HepG2 (cell line): ENCODE data around the gene CNBD2. TPM values are rescaled to one million over a fixed set of nuclear protein-coding genes. Genes with fewer than 3 reads are reported as not detected.

ENCODE experiments used
- CREM ChIP-seq, 2 experiments: sonication (generic) in 1 of 2; formaldehyde crosslinking in 1 of 2; IDR thresholded peaks; 2 replicates each; pipeline versions ENCODE4 v1.4.0 to v1.6.1; 2016 to 2020; ENCODE audit warnings: antibody characterized with exemption in 1 of 2, mild to moderate bottlenecking in 1 of 2, missing genetic modification reagents in 1 of 2
- GMEB2 ChIP-seq: IDR thresholded peaks from 2 replicates; pipeline ENCODE4 v1.6.1; 2016; ENCODE audit warnings: missing biosample characterization, missing genetic modification reagents, low read depth
- NONO ChIP-seq, 2 experiments: fragments of 450-650 bp in 1 of 2; sonication (generic) in 1 of 2; formaldehyde crosslinking in 1 of 2; IDR thresholded peaks in 1 of 2; conservative IDR thresholded peaks in 1 of 2; 2 replicates each; pipeline versions ENCODE4 v1.6.1 to v1.8.0; 2017 to 2022; ENCODE audit warnings: mild to moderate bottlenecking in 1 of 2, missing genetic modification reagents in 1 of 2, moderate library complexity in 1 of 2
- ONECUT2 ChIP-seq: sonication (generic); formaldehyde crosslinking; IDR thresholded peaks from 2 replicates; pipeline ENCODE4 v1.4.0; 2020; ENCODE audit warnings: missing genetic modification reagents
- PHF8 ChIP-seq: sonication (generic); formaldehyde crosslinking; IDR thresholded peaks from 2 replicates; pipeline ENCODE4 v1.5.0; 2020; ENCODE audit warnings: missing genetic modification reagents
- PITX1 ChIP-seq: sonication (generic); formaldehyde crosslinking; IDR thresholded peaks from 2 replicates; pipeline ENCODE4 v1.5.1; 2020; ENCODE audit warnings: mild to moderate bottlenecking, missing genetic modification reagents
- PTBP1 ChIP-seq: fragments of 200-400 bp; formaldehyde crosslinking; IDR thresholded peaks from 2 replicates; pipeline ENCODE4 v1.6.1; 2018; ENCODE audit warnings: low read length, low read depth; ENCODE audit not compliant: poor library complexity, severe bottlenecking
- SOX6 ChIP-seq, 2 experiments: fragments of 450-650 bp in 1 of 2; sonication (generic) in 1 of 2; formaldehyde crosslinking in 1 of 2; IDR thresholded peaks; 2 replicates each; pipeline versions ENCODE4 v1.4.0 to v1.6.1; 2017 to 2020; ENCODE audit warnings: antibody characterized with exemption in 1 of 2, mild to moderate bottlenecking in 1 of 2, missing genetic modification reagents in 1 of 2
- SRSF4 ChIP-seq: fragments of 200-400 bp; formaldehyde crosslinking; IDR thresholded peaks from one replicate; pipeline ENCODE4 v1.6.1; 2018; ENCODE audit warnings: mild to moderate bottlenecking, low read depth, low read length, moderate library complexity; ENCODE audit not compliant: poor library complexity, severe bottlenecking
- ZBTB38 ChIP-seq: sonication (generic); formaldehyde crosslinking; IDR thresholded peaks from 2 replicates; pipeline ENCODE4 v1.5.1; 2020; ENCODE audit warnings: mild to moderate bottlenecking, missing genetic modification reagents
- ZNF597 ChIP-seq: sonication (generic); formaldehyde crosslinking; IDR thresholded peaks from 2 replicates; pipeline ENCODE4 v1.5.0; 2020; ENCODE audit warnings: missing genetic modification reagents
- ZNF781 ChIP-seq: sonication (generic); formaldehyde crosslinking; IDR thresholded peaks from 2 replicates; pipeline ENCODE4 v1.5.1; 2020; ENCODE audit warnings: borderline replicate concordance, mild to moderate bottlenecking, missing genetic modification reagents; ENCODE audit errors: not compliant biosample characterization
- polyA plus RNA-seq, 8 experiments: library from polyadenylated mRNA; depleted of rRNA in 3 of 8; stranded (reverse) in 7 of 8; unstranded in 1 of 8; fragments of >200 nt; fragmentation: Illumina TruSeq in 4 of 8; extraction: Trizol in 4 of 8; gene quantifications; 2 replicates each; pipeline versions ENCODE4 v1.2.1 to v1.2.3, GENCODE V29; 2011 to 2016; ENCODE audit warnings: low read depth in 4 of 8, missing spikeins in 1 of 8, mixed read lengths in 1 of 8; ENCODE audit not compliant: insufficient read depth in 1 of 8
- total RNA-seq, 5 experiments: library from RNA; depleted of rRNA; stranded (reverse); fragments of >200 nt; fragmentation: Illumina TruSeq; extraction: Trizol; gene quantifications; 2 replicates each; pipeline ENCODE4 v1.2.3, GENCODE V29; 2016; ENCODE audit warnings: low read depth in 1 of 5
- TF ChIP-seq, protein P1 (sequence below): sonication (generic); formaldehyde crosslinking; IDR thresholded peaks from 2 replicates; pipeline ENCODE4 v1.4.0; 2020; ENCODE audit warnings: missing genetic modification reagents, borderline replicate concordance
- TF ChIP-seq, protein P2 (sequence below): sonication (generic); formaldehyde crosslinking; IDR thresholded peaks from 2 replicates; pipeline ENCODE4 v1.4.0; 2020; ENCODE audit warnings: mild to moderate bottlenecking, missing genetic modification reagents
- TF ChIP-seq, protein P3 (sequence below): sonication (generic); formaldehyde crosslinking; IDR thresholded peaks from 2 replicates; pipeline ENCODE4 v1.4.0; 2020; ENCODE audit warnings: mild to moderate bottlenecking, missing genetic modification reagents

The CNBD2 gene
- total and polyA plus RNA-seq, 2 of the 13 experiments (the other 11 are each of a cell fraction or from before 2014, with no cell fraction given) = 12.4 to 22.8 TPM

DNA sequence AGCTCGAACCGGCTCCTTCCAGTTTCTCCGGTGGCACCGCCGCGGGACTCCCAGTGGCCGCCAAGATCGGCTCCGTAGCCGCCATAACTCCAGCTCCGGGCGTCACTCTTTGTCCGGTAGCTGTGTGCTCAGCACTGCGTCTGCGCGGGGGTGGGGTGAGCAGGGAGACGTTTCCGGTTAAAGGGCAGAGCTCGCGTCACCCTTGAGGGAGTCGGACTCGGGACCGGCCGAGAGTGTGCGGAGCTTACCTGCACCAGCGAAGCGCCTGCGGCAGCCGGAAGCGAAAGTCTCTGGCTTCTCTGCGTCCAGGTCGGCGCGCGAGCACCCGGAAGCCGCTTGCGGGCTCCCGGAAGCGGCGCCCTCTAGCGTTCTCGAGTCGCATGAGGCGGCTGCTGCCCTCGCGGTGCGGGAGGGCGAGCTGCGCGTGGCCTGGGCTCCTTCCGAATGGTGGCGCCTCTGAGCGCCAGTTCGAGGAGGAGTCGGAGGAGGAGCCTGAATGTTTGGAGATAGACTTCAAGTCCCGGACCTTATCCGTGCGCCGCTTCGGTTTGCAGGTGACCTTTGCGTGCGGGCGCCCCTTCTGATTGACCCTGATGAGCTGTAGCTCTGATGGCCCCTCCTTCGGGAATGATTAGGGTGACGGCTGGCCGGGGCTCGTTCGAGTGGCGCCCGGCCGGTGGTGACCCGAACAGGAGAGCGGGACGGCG lies 14.0 kb upstream of the CNBD2 start, which contains the start of gene SCAND1 (continued):
- TF ChIP-seq SRSF4 = no peak
- TF ChIP-seq SOX6 (IDR thresholded peaks at IDR 0.05) = no peak
- TF ChIP-seq SOX6 (CRISPR knock-in tag; IDR thresholded peaks at IDR 0.05) = peak; percentile 94
- TF ChIP-seq, protein P1, sequence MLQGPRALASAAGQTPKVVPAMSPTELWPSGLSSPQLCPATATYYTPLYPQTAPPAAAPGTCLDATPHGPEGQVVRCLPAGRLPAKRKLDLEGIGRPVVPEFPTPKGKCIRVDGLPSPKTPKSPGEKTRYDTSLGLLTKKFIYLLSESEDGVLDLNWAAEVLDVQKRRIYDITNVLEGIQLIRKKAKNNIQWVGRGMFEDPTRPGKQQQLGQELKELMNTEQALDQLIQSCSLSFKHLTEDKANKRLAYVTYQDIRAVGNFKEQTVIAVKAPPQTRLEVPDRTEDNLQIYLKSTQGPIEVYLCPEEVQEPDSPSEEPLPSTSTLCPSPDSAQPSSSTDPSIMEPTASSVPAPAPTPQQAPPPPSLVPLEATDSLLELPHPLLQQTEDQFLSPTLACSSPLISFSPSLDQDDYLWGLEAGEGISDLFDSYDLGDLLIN (CRISPR knock-in tag) = no peak; the same call in 1 of the 2 replicates
- no peak for TF ChIP-seq ZNF597 (CRISPR knock-in tag)
- TF ChIP-seq NONO (IDR thresholded peaks at IDR 0.05) = no peak
- peak; percentile 100 for TF ChIP-seq NONO (CRISPR knock-in tag; conservative IDR thresholded peaks at IDR 0.05)
- peak; percentile 97 for TF ChIP-seq ZBTB38
- TF ChIP-seq PHF8 = peak; percentile 99
- TF ChIP-seq GMEB2 (CRISPR knock-in tag) = peak; percentile 76
- peak; percentile 85 for TF ChIP-seq CREM (IDR thresholded peaks at IDR 0.05)
- TF ChIP-seq CREM (CRISPR knock-in tag; IDR thresholded peaks at IDR 0.05) = no peak; the same call in 1 of the 2 replicates
- TF ChIP-seq, protein P2, sequence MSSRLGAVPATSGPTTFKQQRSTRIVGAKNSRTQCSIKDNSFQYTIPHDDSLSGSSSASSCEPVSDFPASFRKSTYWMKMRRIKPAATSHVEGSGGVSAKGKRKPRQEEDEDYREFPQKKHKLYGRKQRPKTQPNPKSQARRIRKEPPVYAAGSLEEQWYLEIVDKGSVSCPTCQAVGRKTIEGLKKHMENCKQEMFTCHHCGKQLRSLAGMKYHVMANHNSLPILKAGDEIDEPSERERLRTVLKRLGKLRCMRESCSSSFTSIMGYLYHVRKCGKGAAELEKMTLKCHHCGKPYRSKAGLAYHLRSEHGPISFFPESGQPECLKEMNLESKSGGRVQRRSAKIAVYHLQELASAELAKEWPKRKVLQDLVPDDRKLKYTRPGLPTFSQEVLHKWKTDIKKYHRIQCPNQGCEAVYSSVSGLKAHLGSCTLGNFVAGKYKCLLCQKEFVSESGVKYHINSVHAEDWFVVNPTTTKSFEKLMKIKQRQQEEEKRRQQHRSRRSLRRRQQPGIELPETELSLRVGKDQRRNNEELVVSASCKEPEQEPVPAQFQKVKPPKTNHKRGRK (CRISPR knock-in tag) = no peak
- TF ChIP-seq, protein P3, sequence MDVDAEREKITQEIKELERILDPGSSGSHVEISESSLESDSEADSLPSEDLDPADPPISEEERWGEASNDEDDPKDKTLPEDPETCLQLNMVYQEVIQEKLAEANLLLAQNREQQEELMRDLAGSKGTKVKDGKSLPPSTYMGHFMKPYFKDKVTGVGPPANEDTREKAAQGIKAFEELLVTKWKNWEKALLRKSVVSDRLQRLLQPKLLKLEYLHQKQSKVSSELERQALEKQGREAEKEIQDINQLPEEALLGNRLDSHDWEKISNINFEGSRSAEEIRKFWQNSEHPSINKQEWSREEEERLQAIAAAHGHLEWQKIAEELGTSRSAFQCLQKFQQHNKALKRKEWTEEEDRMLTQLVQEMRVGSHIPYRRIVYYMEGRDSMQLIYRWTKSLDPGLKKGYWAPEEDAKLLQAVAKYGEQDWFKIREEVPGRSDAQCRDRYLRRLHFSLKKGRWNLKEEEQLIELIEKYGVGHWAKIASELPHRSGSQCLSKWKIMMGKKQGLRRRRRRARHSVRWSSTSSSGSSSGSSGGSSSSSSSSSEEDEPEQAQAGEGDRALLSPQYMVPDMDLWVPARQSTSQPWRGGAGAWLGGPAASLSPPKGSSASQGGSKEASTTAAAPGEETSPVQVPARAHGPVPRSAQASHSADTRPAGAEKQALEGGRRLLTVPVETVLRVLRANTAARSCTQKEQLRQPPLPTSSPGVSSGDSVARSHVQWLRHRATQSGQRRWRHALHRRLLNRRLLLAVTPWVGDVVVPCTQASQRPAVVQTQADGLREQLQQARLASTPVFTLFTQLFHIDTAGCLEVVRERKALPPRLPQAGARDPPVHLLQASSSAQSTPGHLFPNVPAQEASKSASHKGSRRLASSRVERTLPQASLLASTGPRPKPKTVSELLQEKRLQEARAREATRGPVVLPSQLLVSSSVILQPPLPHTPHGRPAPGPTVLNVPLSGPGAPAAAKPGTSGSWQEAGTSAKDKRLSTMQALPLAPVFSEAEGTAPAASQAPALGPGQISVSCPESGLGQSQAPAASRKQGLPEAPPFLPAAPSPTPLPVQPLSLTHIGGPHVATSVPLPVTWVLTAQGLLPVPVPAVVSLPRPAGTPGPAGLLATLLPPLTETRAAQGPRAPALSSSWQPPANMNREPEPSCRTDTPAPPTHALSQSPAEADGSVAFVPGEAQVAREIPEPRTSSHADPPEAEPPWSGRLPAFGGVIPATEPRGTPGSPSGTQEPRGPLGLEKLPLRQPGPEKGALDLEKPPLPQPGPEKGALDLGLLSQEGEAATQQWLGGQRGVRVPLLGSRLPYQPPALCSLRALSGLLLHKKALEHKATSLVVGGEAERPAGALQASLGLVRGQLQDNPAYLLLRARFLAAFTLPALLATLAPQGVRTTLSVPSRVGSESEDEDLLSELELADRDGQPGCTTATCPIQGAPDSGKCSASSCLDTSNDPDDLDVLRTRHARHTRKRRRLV (CRISPR knock-in tag) = peak; percentile 98
- peak; percentile 97 for TF ChIP-seq PITX1 (CRISPR knock-in tag)
- TF ChIP-seq ONECUT2 = peak; percentile 27; the same call in 1 of the 2 replicates
- TF ChIP-seq ZNF781 = peak; percentile 96
- TF ChIP-seq PTBP1 = peak; percentile 68
